ENCODE results near the gene SEZ6L.

GRCh38 chr22:26416256-26416655 is 247.0 kb downstream of the SEZ6L start:
- no peak for TF ChIP-seq CTCF (IDR thresholded peaks at IDR 0.05; ENCODE audit: low read depth, low read length, poor library complexity, severe bottlenecking)
- TF ChIP-seq EZH2phosphoT487 (IDR thresholded peaks at IDR 0.05; ENCODE audit: borderline replicate concordance, low read length), result no peak
